ENCODE results near the gene OVOL2. TPM values are rescaled to one million over a fixed set of nuclear protein-coding genes. Genes with fewer than 3 reads are reported as not detected.
"Not testable (repeated sequence)": the region's sequence is repeated elsewhere in the genome, so short reads cannot be mapped to it uniquely, and the experiment has no call there.

The OVOL2 gene
- total and polyA plus RNA-seq, 2 of the 4 experiments (the other 2 are of a cell fraction): not detected

DNA sequence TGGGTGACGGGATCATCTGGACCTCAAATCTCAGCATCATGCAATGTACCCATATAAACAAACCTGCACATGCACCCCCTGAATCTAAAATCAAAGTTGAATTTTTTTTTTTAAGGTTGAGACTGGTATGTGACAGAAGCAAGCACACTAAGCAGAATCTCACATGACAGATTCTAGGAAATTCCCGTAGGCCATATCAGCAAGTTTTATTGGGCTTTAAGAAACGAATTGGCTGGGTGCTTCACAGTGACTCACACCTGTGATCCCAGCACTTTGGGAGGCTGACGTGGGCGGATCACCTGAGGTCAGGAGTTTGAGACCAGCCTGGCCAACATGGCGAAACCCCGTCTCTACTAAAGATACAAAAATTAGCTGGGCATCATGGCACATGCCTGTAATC, 30.7 kb downstream of the OVOL2 start:
- H3K4me3 ChIP-seq (ENCODE audit: insufficient read depth, low read depth, low read length); H3K79me1 ChIP-seq (ENCODE audit: low read depth in 1 of 2, low read length in 2 of 2); DNase-seq; H2AFZ ChIP-seq (replicated peaks; ENCODE audit: low read length, poor library complexity); H3K18ac ChIP-seq (ENCODE audit: low read depth, low read length); BruUV-seq (replicated peaks); H3K36me3 ChIP-seq (ENCODE audit: control insufficient read depth, insufficient read depth, low read length); H3K27me3 ChIP-seq (ENCODE audit: control insufficient read depth, insufficient read depth, low read length); in situ Hi-C loops (cut with MboI; ENCODE audit: low sequenced_read_pairs); H2BK15ac ChIP-seq (ENCODE audit: low read depth, low read length); intact Hi-C loops (cut with micrococcal nuclease); H3K9me3 ChIP-seq (ENCODE audit: control insufficient read depth, insufficient read depth, low read length); H3K4me1 ChIP-seq (ENCODE audit: control insufficient read depth, insufficient read depth, low read length); H3K4me2 ChIP-seq (ENCODE audit: low read depth, low read length); H2AK9ac ChIP-seq (replicated peaks; ENCODE audit: low read depth, low read length, poor library complexity); H2AK5ac ChIP-seq (ENCODE audit: low read depth, low read length); ATAC-seq (ENCODE audit: low read depth); H3K4ac ChIP-seq (ENCODE audit: low read depth, low read length); H3K27ac ChIP-seq (ENCODE audit: insufficient read depth, low read length); H4K8ac ChIP-seq (ENCODE audit: low read depth in 2 of 2, low read length in 2 of 2); H4K91ac ChIP-seq (ENCODE audit: insufficient read depth, low read depth, low read length); H2BK120ac ChIP-seq (ENCODE audit: low read depth, low read length); POLR2A ChIA-PET (ENCODE audit: unreplicated experiment); H3K14ac ChIP-seq (replicated peaks; ENCODE audit: low read depth, low read length); H4K20me1 ChIP-seq (ENCODE audit: insufficient read depth, low read length); H2BK20ac ChIP-seq (ENCODE audit: low read depth, low read length); H3K23ac ChIP-seq (ENCODE audit: low read depth, low read length); H2BK5ac ChIP-seq (ENCODE audit: low read depth, low read length, poor library complexity, severe bottlenecking); dilution Hi-C loops (cut with HindIII; ENCODE audit: low sequenced_read_pairs, unreplicated experiment); H3K9me1 ChIP-seq (ENCODE audit: insufficient read depth, low read length); H3K56ac ChIP-seq (ENCODE audit: extremely low read depth, insufficient read depth, low read length); H3K9ac ChIP-seq (ENCODE audit: low read depth, low read length); CTCF ChIA-PET; H4K5ac ChIP-seq (ENCODE audit: low read depth, low read length): not testable (repeated sequence)
- 82% methylated on average over 5 of the region's 7 CpGs; no CpG with 5 or more reads in 1 of the 2 experiments for WGBS, 2 experiments (ENCODE audit: extremely low coverage in 2 of 2, insufficient read length in 1 of 2)

All from IMR-90 (cell line).